Renal cortex interstitium (tissue), 15 donors: Measurements from ENCODE around the gene SH3BGRL. TPM values are rescaled to one million over a fixed set of nuclear protein-coding genes. Genes with fewer than 3 reads are reported as not detected.
A peak's percentile ranks its signal among the peaks of the same experiment; 100 is the strongest.

Source experiments
- DNase-seq, 11 donors: peaks; one replicate each; pipeline ENCODE4 v3.0.0-alpha.2; 2013; ENCODE audit warnings: low read depth in 9 of 11, low spot score in 4 of 11; ENCODE audit errors: extremely low read depth in 1 of 11
- long read RNA-seq, 16 experiments: transcript quantifications; one replicate each; lab custom pipeline, GENCODE V29; 2026
- polyA plus RNA-seq, 3 donors: library from polyadenylated mRNA; unstranded; fragments of 120-200 nt; gene quantifications; one replicate each; pipeline ENCODE4 v1.2.1, GENCODE V29; 2013; ENCODE audit not compliant: insufficient read length in 3 of 3

SH3BGRL gene
- polyA plus RNA-seq, result 100 to 1,000 TPM; 185 to 225 (median 196) TPM
- long read RNA-seq, donor 1, transcript SH3BGRL-201 (4 exons, 1,923 nt), result major isoform, 80 of 127 reads
- long read RNA-seq, donor 1, partial matches to known transcripts, result 47 of 127 reads
- long read RNA-seq, donor 1, other reads (novel, unspliced or antisense), result 0 of 127 reads
- long read RNA-seq, donor 2, transcript SH3BGRL-201 (4 exons, 1,923 nt), result major isoform, 76 of 77 reads
- long read RNA-seq, donor 2, partial matches to known transcripts, result 0 of 77 reads
- long read RNA-seq, donor 2, other reads (novel, unspliced or antisense), result 0 of 77 reads
- long read RNA-seq, donor 3, transcript SH3BGRL-201 (4 exons, 1,923 nt), result major isoform, 176 of 183 reads
- long read RNA-seq, donor 3, partial matches to known transcripts, result 6 of 183 reads
- long read RNA-seq, donor 3, other reads (novel, unspliced or antisense), result 0 of 183 reads
- long read RNA-seq, donor 4, transcript SH3BGRL-201 (4 exons, 1,923 nt), result major isoform, 58 of 75 reads
- long read RNA-seq, donor 4, partial matches to known transcripts, result 17 of 75 reads
- long read RNA-seq, donor 4, other reads (novel, unspliced or antisense), result 0 of 75 reads
- long read RNA-seq, donor 5, transcript SH3BGRL-201 (4 exons, 1,923 nt), result major isoform, 149 of 172 reads
- long read RNA-seq, donor 5, partial matches to known transcripts, result 23 of 172 reads
- long read RNA-seq, donor 5, other reads (novel, unspliced or antisense), result 0 of 172 reads
- long read RNA-seq, donor 6, transcript SH3BGRL-201 (4 exons, 1,923 nt), result major isoform, 75 of 75 reads
- long read RNA-seq, donor 6, partial matches to known transcripts, result 0 of 75 reads
- long read RNA-seq, donor 6, other reads (novel, unspliced or antisense), result 0 of 75 reads
- long read RNA-seq, donor 7, transcript SH3BGRL-201 (4 exons, 1,923 nt), result major isoform, 128 of 194 reads
- long read RNA-seq, donor 7, partial matches to known transcripts, result 66 of 194 reads
- long read RNA-seq, donor 7, other reads (novel, unspliced or antisense), result 0 of 194 reads
- long read RNA-seq, donor 8, transcript SH3BGRL-201 (4 exons, 1,923 nt), result major isoform, 185 of 192 reads
- long read RNA-seq, donor 8, partial matches to known transcripts, result 6 of 192 reads
- long read RNA-seq, donor 8, other reads (novel, unspliced or antisense), result 0 of 192 reads
- long read RNA-seq, donor 9, transcript SH3BGRL-201 (4 exons, 1,923 nt), result major isoform, 88 of 88 reads
- long read RNA-seq, donor 9, partial matches to known transcripts, result 0 of 88 reads
- long read RNA-seq, donor 9, other reads (novel, unspliced or antisense), result 0 of 88 reads
- long read RNA-seq, donor 10, transcript SH3BGRL-201 (4 exons, 1,923 nt), result major isoform, 112 of 119 reads
- long read RNA-seq, donor 10, partial matches to known transcripts, result 6 of 119 reads
- long read RNA-seq, donor 10, other reads (novel, unspliced or antisense), result 0 of 119 reads
- long read RNA-seq, donor 11, transcript SH3BGRL-201 (4 exons, 1,923 nt), result major isoform, 65 of 65 reads
- long read RNA-seq, donor 11, partial matches to known transcripts, result 0 of 65 reads
- long read RNA-seq, donor 11, other reads (novel, unspliced or antisense), result 0 of 65 reads
- long read RNA-seq, donor 12, transcript SH3BGRL-201 (4 exons, 1,923 nt), result major isoform, 43 of 43 reads
- long read RNA-seq, donor 12, partial matches to known transcripts, result 0 of 43 reads
- long read RNA-seq, donor 12, other reads (novel, unspliced or antisense), result 0 of 43 reads
- long read RNA-seq, donor 13, transcript SH3BGRL-201 (4 exons, 1,923 nt), result major isoform, 201 of 381 reads
- long read RNA-seq, donor 13, partial matches to known transcripts, result 170 of 381 reads
- long read RNA-seq, donor 13, other reads (novel, unspliced or antisense), result 8 of 381 reads
- long read RNA-seq, donor 14, transcript SH3BGRL-201 (4 exons, 1,923 nt), result major isoform, 97 of 117 reads
- long read RNA-seq, donor 14, partial matches to known transcripts, result 19 of 117 reads
- long read RNA-seq, donor 14, other reads (novel, unspliced or antisense), result 0 of 117 reads
- long read RNA-seq, donor 15, transcript SH3BGRL-201 (4 exons, 1,923 nt), result major isoform, 40 of 40 reads
- long read RNA-seq, donor 15, partial matches to known transcripts, result 0 of 40 reads
- long read RNA-seq, donor 15, other reads (novel, unspliced or antisense), result 0 of 40 reads
- long read RNA-seq, donor 16, transcript SH3BGRL-201 (4 exons, 1,923 nt), result major isoform, 178 of 229 reads
- long read RNA-seq, donor 16, partial matches to known transcripts, result 48 of 229 reads
- long read RNA-seq, donor 16, other reads (novel, unspliced or antisense), result 0 of 229 reads

DNA sequence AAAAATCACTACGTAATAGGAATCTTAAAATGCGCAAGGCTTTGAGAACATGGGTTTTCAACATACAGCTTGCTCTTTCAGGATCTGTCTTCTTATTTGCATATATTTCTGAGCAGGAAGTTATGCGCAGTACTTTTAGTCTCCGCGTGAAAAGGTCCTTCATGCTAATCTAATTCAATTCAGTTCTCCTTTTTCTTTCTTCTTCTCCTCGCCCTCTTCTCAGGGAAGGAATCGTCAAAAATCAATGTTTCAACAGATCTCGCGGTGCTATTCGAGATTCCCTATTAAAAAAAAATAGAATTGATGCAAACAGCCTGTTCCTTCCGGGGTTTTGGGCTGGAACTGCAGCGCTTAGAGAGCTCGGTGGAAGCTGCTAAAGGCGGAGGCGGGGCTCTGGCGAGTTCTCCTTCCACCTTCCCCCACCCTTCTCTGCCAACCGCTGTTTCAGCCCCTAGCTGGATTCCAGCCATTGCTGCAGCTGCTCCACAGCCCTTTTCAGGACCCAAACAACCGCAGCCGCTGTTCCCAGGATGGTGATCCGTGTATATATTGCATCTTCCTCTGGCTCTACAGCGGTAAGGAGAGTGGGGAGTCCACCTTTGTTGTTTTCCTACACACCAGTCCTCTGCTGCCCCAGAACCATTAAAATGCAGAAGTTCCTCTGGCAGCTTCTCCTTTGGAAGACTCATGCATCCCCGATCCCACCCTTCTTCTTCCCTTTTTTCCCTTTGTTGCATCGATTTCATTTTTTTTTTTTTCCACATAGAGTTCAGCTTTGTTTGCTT, at the start of gene SH3BGRL, which contains the start of gene HMGN5:
Gene SH3BGRL, plus strand, starts transcription at position 432 of the 785 bp plus-strand sequence. Its CDS starts 99 bp downstream, at position 531.
Gene HMGN5, minus strand, starts transcription at position 243 of the 785 bp plus-strand sequence. CDS start 80,364 bp downstream, outside the sequence.
- peak in 10 of 11 donors; percentile 68 to 82 (median 76) for DNase-seq

DNA sequence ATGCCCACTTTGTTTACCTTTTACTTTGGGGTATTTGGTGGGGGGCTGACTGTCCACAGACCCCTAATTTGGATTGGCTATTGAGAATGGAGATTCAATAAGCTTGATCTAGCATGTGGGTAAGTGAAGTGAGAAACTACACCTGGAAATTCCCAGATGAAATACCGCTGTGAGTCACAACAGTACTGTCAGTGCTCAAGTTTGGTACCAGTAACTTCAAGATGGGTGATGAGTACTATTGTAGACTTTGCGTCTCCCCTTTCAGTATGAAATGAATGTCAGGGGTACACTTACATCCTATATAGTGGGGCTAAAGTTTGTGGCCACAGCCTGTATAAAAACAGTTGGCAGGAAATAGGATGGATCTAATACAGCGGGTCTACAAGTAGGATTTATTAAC, 33.5 kb upstream of the SH3BGRL start:
- DNase-seq, result no peak

DNA sequence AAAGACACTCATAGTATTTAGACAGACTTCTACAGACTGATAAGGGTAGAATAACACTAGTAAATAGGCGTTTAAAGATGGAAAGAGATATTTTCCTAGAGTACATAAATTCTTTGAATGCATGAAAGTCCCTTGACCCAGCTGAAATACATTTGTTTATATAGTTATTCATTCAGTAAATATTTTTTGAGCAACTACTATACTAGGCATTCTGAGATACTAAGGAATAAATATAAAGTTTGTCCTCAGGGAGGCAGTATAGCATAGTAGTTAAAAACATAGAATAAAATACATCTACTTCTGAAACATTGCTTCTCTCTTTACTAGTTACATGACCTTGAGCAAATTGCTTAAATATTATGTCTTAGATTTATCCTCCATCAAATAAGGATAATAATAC, 27.6 kb upstream of the SH3BGRL start:
- peak in 4 of 11 donors; percentile 3 to 8 (median 6) for DNase-seq

DNA sequence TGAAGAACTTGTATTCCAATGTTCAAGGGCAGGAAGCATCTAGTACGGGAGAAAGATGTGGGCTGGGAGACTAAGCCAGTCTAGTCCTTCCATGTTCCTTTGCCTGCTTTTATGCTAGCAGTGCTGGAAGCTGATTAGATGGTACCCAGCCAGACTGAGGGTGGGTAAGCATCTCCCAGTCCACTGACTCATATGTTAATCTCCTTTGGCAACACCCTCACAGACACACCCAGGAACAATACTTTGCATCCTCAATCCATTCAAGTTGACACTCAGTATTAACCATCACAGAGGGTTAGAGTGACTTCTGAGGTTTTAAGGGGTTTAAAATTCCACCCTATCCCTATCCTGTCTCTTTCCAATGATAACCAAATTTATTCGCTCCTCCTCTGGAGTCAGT, 6.6 kb upstream of the SH3BGRL start:
- DNase-seq, result no peak

DNA sequence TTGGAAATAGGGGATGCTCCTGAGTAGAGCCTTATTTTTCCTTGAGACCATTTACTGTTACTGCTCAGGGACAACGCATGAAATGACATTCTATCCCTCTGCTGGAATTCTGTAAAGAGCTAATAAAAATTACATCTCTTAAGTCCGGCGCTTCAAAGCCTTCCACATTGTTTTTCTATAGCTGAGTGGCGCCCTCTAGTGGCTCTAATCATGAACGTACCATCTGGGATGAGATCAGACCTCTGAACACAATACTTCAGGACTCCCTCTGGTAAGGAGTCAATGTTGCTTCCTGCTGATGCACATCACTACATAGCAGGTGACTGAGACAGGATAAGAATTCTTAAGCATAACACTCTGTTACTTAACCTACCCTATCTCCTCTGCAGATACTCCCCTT, 6.2 kb upstream of the SH3BGRL start:
- DNase-seq, result peak in 3 of 11 donors; percentile 16 to 22 (median 17)

DNA sequence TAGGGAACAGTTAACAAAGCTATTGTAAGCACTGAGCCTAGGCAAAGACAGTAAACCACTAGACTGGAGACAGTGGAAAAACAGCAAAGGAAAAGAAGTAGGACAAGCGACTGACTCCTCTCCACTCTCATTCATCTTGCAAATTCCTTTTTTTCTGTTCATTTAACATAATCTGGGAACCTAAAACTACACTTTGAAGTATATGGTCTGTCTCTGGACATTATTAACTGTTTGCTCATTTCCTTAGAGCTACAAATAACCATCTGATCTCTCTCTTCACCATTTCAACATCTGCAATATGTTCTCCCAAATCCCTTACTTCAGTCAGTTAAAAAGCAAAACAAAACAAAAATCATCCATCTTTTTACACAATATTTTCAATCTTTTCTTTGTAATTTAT, 831 bp upstream of the SH3BGRL start:
- peak in 2 of 11 donors; percentile 7 to 8 for DNase-seq

DNA sequence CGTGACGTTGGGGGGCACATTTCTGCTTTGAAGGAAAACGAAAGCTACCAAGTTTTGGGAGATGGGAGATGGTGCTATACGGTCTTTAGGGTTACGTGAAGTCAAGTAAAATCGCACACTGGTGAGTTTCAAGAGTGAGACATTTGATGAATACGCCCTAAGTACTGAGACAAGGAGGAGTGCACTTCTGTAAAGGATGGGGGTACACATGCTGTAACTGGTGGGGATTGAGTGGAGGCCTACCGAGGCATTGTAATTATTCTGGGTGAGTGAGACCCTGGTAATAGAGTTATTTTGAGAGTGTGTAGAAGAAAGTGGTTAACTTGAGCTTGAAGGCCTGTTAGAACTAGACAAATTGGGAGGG, 536 bp downstream of the SH3BGRL start:
- peak in 3 of 11 donors; percentile 8 to 41 (median 25) for DNase-seq

DNA sequence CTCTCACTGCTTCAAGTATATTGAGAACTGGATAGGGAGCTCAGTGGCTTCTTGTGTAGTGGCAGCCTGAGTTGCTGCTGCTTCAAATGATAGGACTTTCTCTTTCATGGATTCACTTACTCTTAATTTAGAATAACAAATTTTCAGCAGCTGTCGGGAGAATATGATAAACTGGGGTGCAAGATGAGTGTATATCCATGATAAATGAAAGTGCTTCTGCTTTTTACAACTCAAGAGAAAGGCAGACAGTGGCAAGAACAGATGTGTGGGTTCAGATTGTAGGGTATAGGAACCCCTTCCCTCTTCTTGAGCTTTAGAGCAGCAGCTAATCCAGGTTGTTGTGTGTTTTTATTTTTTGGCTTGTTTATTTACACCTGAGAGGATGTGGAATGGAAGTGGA, 1.0 kb downstream of the SH3BGRL start:
- no peak for DNase-seq

DNA sequence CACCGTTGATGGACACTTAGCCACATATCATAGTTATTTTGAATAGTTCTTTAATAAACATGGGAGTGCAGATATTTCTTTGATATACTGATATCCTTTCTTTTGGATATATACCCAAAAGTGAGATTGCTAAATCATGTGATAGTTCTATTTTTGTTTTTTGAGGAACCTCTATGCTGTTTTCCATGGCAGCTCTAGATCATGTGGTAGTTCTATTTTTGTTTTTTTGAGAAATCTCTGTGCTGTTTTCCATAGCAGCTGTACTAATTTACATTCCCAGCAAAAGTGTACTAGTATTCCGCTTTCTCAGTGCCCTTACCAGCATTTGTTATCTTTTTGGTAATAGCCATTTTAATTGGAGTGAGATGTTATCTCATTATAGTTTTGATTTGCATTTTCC, 3.6 kb downstream of the SH3BGRL start:
- DNase-seq, result no peak

DNA sequence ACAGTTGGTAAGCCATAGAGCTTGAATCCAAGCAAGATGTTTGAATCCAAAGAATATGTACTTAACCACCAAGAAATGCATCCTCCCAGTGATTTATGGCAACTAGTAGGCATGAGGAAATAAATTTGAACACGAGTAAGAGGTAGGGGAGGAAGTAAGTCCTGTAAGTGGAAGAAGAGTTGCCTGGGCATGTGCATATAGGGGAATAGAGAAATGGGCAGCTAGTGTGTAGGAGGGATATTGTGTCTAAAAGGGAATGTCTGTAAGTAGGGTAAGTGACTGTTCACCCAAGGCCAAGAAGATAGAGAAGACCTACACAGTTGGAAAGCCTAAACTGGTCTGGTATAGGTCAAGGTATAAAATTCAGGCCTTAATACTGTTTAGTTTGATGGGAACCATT, 4.6 kb downstream of the SH3BGRL start:
- no peak for DNase-seq

DNA sequence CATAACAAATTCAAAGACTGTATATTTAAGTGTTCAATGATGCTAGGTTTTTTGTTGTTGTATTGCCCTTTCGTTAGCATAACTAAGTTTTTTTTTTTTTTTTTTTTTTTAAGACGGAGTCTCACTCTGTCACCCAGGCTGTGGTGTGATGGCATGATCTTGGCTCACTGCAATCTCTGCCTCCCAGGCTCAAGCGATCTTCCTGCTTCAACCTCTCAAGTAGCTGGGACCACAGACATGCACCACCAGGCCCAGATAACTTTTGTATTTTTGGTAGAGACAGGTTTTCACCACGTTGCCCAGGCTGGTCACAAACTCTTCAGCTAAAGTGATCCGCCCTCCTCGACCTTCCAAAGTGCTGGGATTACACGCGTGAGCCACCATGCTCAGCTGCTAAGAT, 7.0 kb downstream of the SH3BGRL start:
- DNase-seq, result no peak

DNA sequence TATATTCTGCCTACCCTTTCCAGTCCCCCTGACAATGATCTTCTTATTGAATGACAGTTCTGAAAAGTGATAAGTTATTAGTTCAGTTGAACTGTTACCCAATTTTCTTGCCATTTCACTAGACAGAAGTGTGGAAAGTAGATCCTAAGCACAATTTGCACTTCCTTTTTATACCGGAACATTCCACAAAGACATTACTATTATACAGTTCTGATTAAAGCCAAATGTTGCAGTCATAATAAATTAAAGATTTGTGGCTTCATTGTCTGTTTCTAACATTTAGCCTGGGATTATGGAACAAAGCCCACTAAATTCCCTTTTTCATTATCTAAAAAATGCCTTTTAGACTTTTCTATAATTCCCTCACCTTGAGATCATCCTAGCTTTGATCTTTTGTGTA, 13.8 kb downstream of the SH3BGRL start:
- no peak for DNase-seq

DNA sequence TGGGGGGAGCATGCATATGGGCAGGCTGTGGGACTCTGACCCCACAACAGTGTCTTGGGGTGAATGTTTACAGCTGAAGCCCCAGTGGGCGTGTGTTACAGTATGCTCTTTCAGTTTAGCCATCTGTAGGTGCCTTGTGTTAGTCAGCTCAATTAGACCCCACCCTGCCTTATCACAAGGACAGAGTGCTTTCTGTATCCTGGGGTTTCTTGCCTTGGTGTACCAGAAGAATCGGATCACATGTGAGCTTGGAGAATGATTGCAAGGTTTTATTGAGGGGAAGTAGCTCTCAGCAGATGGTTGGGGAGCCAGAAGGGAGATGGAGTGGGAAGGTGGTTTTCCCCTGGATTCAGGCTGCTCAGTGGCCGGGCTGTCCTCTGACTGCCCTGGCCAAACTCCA, 27.3 kb downstream of the SH3BGRL start:
- DNase-seq, result no peak

DNA sequence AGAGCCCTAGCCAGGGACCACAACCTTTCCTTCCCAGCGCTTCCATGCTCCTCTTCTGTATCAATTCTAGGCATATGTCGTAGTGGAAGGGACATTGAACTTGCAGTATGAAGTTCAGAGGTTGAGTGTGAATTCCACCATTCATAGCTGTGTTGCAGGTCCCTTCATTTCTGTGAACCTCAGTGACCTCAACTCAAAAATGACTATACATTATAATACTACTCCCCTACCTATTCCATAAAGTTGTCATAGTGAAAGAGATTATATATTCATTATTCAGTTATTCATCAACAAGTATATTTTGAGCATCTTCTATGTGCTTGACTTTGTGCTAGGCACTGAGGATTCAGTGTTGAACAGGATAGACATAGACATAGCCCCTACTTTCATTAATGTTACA, 28.0 kb downstream of the SH3BGRL start:
- no peak for DNase-seq

DNA sequence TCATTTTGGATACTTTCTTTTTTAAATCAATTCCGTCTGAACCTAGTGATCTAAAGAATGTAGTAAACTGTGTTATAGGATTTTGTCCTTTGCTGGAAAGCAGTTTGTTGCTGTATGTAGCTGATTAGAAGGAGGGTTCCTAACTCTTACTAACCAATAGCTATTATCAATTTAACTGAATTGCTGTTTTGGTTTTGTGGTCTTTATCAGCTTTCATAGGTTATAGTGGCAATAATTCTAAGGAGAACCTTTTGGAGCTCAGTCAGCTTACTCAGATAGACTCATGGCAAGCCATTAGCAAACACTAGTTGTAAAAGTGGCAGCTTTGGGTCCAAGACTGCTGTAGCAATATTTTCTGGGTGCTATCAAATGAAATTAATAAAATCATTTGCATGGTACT, 29.6 kb downstream of the SH3BGRL start:
- DNase-seq, result no peak

DNA sequence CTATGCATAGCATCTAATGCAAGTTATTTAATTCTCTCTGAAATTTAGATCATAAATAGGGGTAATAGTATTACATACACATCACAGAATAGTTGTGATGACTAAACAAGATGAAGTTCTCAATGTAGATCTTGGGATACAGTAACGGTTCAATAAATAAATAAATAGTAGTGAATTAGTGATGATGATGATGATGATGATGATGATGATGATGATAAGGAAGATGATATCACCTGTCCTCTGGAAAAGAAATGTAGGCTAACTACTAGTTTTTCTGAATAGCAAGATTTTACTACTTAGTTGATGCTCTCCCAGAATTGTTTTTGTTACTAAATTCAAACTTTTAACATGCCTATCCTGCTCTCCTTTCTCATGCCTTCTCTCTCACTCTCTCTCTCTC, 30.3 kb downstream of the SH3BGRL start:
- no peak for DNase-seq
